Liver (tissue), 9 donors: ENCODE measurements around the gene RTL1. TPM values are rescaled to one million over a fixed set of nuclear protein-coding genes. Genes with fewer than 3 reads are reported as not detected.

Experiments
- DNase-seq: peaks from one replicate; pipeline ENCODE4 v3.0.0-alpha.2; 2017; ENCODE audit warnings: low spot score
- H3K27ac ChIP-seq, 2 donors: one replicate each; pipeline ENCODE4 v1.7.0; 2013; ENCODE audit warnings: inconsistent platforms in 2 of 2, low read length in 2 of 2, control low read depth in 1 of 2, low read depth in 1 of 2, mild to moderate bottlenecking in 1 of 2
- H3K27me3 ChIP-seq, 4 donors: one replicate each; pipeline versions ENCODE4 v1.6.1 to v1.7.0; 2013; ENCODE audit warnings: low read length in 3 of 4, inconsistent platforms in 1 of 4, mild to moderate bottlenecking in 1 of 4, moderate library complexity in 1 of 4; ENCODE audit not compliant: control insufficient read depth in 4 of 4, insufficient read depth in 4 of 4
- H3K36me3 ChIP-seq, 4 donors: one replicate each; pipeline versions ENCODE4 v1.6.1 to v1.7.0; 2013; ENCODE audit warnings: low read length in 3 of 4, mild to moderate bottlenecking in 3 of 4, low read depth in 1 of 4, moderate library complexity in 1 of 4; ENCODE audit not compliant: control insufficient read depth in 4 of 4, insufficient read depth in 3 of 4
- H3K4me1 ChIP-seq, 4 donors: one replicate each; pipeline versions ENCODE4 v1.6.1 to v1.7.0; 2013; ENCODE audit warnings: low read length in 3 of 4, mild to moderate bottlenecking in 3 of 4, moderate library complexity in 1 of 4; ENCODE audit not compliant: control insufficient read depth in 4 of 4, insufficient read depth in 4 of 4
- H3K4me3 ChIP-seq, 3 donors: one replicate each; pipeline versions ENCODE4 v1.6.1 to v1.7.0; 2013; ENCODE audit warnings: low read length in 3 of 3, control low read depth in 1 of 3, low read depth in 1 of 3, mild to moderate bottlenecking in 1 of 3
- H3K9ac ChIP-seq, 2 donors: one replicate each; pipeline ENCODE4 v1.7.0; 2013; ENCODE audit warnings: low read length in 2 of 2, mild to moderate bottlenecking in 2 of 2, moderate library complexity in 2 of 2, control low read depth in 1 of 2, low read depth in 1 of 2
- H3K9me3 ChIP-seq, 4 donors: one replicate each; pipeline versions ENCODE4 v1.6.1 to v1.7.0; 2013; ENCODE audit warnings: low read length in 3 of 4; ENCODE audit not compliant: control insufficient read depth in 4 of 4
- ATF3 ChIP-seq: IDR thresholded peaks from 2 replicates; pipeline ENCODE4 v1.6.1; 2016; ENCODE audit warnings: antibody characterized with exemption
- CTCF ChIP-seq: fragments of 150-350 bp; IDR thresholded peaks from 2 replicates; pipeline ENCODE4 v1.5.1; 2017; ENCODE audit warnings: improper control_type of control experiment, low read depth, low read length; ENCODE audit not compliant: missing input control
- EGR1 ChIP-seq, 2 donors: IDR thresholded peaks; 2 replicates each; pipeline ENCODE4 v1.6.1; 2016 to 2018; ENCODE audit warnings: antibody characterized with exemption in 2 of 2, low read depth in 2 of 2
- FOXA1 ChIP-seq: IDR thresholded peaks from 2 replicates; pipeline ENCODE4 v1.6.1; 2016; ENCODE audit warnings: antibody characterized with exemption
- FOXA2 ChIP-seq: IDR thresholded peaks from 2 replicates; pipeline ENCODE4 v1.6.1; 2016; ENCODE audit warnings: antibody characterized with exemption
- GABPA ChIP-seq, 2 donors: IDR thresholded peaks in 1 of 2; conservative IDR thresholded peaks in 1 of 2; 2 replicates each; pipeline ENCODE4 v1.6.1; 2016; ENCODE audit warnings: antibody characterized with exemption in 2 of 2, mild to moderate bottlenecking in 1 of 2, moderate library complexity in 1 of 2
- JUND ChIP-seq, 2 donors: IDR thresholded peaks; 2 replicates each; pipeline ENCODE4 v1.6.1; 2016; ENCODE audit warnings: antibody characterized with exemption in 2 of 2
- MAX ChIP-seq: IDR thresholded peaks from 2 replicates; pipeline ENCODE4 v1.6.1; 2016; ENCODE audit warnings: antibody characterized with exemption
- RAD21 ChIP-seq, 2 donors: IDR thresholded peaks; 2 replicates each; pipeline ENCODE4 v1.6.1; 2016; ENCODE audit warnings: antibody characterized with exemption in 2 of 2, mild to moderate bottlenecking in 2 of 2
- REST ChIP-seq: IDR thresholded peaks from 2 replicates; pipeline ENCODE4 v1.6.1; 2016; ENCODE audit warnings: antibody characterized with exemption, mild to moderate bottlenecking
- RXRA ChIP-seq, 2 donors: IDR thresholded peaks; 2 replicates each; pipeline ENCODE4 v1.6.1; 2017 to 2018; ENCODE audit warnings: antibody characterized with exemption in 2 of 2, mild to moderate bottlenecking in 1 of 2
- SP1 ChIP-seq: IDR thresholded peaks from 2 replicates; pipeline ENCODE4 v1.6.1; 2018; ENCODE audit warnings: antibody characterized with exemption, mild to moderate bottlenecking
- TAF1 ChIP-seq: conservative IDR thresholded peaks from 2 replicates; pipeline ENCODE4 v1.6.1; 2016; ENCODE audit warnings: antibody characterized with exemption, mild to moderate bottlenecking
- YY1 ChIP-seq: IDR thresholded peaks from 2 replicates; pipeline ENCODE4 v1.6.1; 2016; ENCODE audit warnings: antibody characterized with exemption, mild to moderate bottlenecking
- ZBTB33 ChIP-seq: IDR thresholded peaks from 2 replicates; pipeline ENCODE4 v1.6.1; 2016; ENCODE audit warnings: antibody characterized with exemption
- WGBS: extraction: QIAGEN DNeasy Blood & Tissue Kit; methylation state at CpG from one replicate; pipeline ENCODE4 v1.1.7; 2013; 5-methylcytosine and 5-hydroxymethylcytosine counted together
- polyA plus RNA-seq, 2 donors: library from polyadenylated mRNA; stranded (reverse) in 1 of 2; unstranded in 1 of 2; fragments of 200-250 nt in 1 of 2; fragments of >200 nt in 1 of 2; fragmentation: Nextera tagmentation in 1 of 2; extraction: Ambion mirVana in 1 of 2; gene quantifications; one replicate each; pipeline versions ENCODE4 v1.2.1 to v1.2.3, GENCODE V29; 2013 to 2015
- total RNA-seq, 2 donors: library from RNA; depleted of rRNA; stranded (reverse); fragments of >200 nt; gene quantifications; one replicate each; pipeline ENCODE4 v1.2.3, GENCODE V29; 2014
- donor health status: healthy.
- donor health status: healthy.
- donor health status: healthy.
- donor health status: healthy.
- donor health status: healthy.

Gene RTL1
- total and polyA plus RNA-seq, 4 donors: 0.04 to 0.05 TPM; not detected in 2

GRCh38 chr14:100834794-100835547 is 68.6 kb downstream of the RTL1 start:
- no peak for TF ChIP-seq JUND (IDR thresholded peaks at IDR 0.05)
- TF ChIP-seq YY1: no peak
- no peak for TF ChIP-seq EGR1 (IDR thresholded peaks at IDR 0.05; ENCODE audit: low read depth in 2 of 2)
- no peak for TF ChIP-seq TAF1
- TF ChIP-seq GABPA (IDR thresholded peaks at IDR 0.05 in 1 of 2, conservative IDR thresholded peaks at IDR 0.05 in 1 of 2): no peak
- no peak for TF ChIP-seq FOXA2
- TF ChIP-seq ATF3: no peak
- TF ChIP-seq SP1: no peak
- 78% methylated on average over 29 of the region's 29 CpGs for WGBS
- DNase-seq: no peak
- H3K4me3 ChIP-seq: no peak overlapping the region
- H3K27ac ChIP-seq: no peak overlapping the region
- no peaks in the 10 kb centered on the region for H3K9me3 ChIP-seq
- H3K9ac ChIP-seq: no peak overlapping the region
- H3K36me3 ChIP-seq: no peaks in the 10 kb centered on the region
- H3K4me1 ChIP-seq: no peaks in the 10 kb centered on the region
- no peaks in the 10 kb centered on the region for H3K27me3 ChIP-seq

GRCh38 chr14:100834082-100834793 is 69.3 kb downstream of the RTL1 start:
- DNase-seq: no peak
- Histone ChIP-seq H3K4me3 (no peak overlapping the region), H3K9me3 (no peaks in the 10 kb centered on the region), H3K27ac (no peak overlapping the region), H3K27me3 (no peaks in the 10 kb centered on the region), H3K4me1 (no peaks in the 10 kb centered on the region), H3K9ac (no peak overlapping the region), H3K36me3 (no peaks in the 10 kb centered on the region)
- 84% methylated on average over 15 of the region's 15 CpGs for WGBS
- no peak for TF ChIP-seq ATF3
- TF ChIP-seq EGR1 (IDR thresholded peaks at IDR 0.05; ENCODE audit: low read depth in 2 of 2): no peak
- no peak for TF ChIP-seq JUND (IDR thresholded peaks at IDR 0.05)
- no peak for TF ChIP-seq CTCF

GRCh38 chr14:100832311-100832960 is 71.1 kb downstream of the RTL1 start:
- no peaks in the 10 kb centered on the region for H3K36me3 ChIP-seq
- H3K9me3 ChIP-seq: peaks cover 0 to 4% (median 0%) of the 10 kb centered on the region in 4 donors
- no peaks in the 10 kb centered on the region for H3K4me1 ChIP-seq
- WGBS: 82% methylated on average over 21 of the region's 21 CpGs
- DNase-seq: no peak
- no peak overlapping the region for H3K4me3 ChIP-seq
- no peak overlapping the region for H3K9ac ChIP-seq
- no peak overlapping the region for H3K27ac ChIP-seq
- H3K27me3 ChIP-seq: no peaks in the 10 kb centered on the region
- TF ChIP-seq MAX: no peak
- TF ChIP-seq RAD21 (IDR thresholded peaks at IDR 0.05): no peak
- no peak for TF ChIP-seq FOXA1
- no peak for TF ChIP-seq EGR1 (IDR thresholded peaks at IDR 0.05; ENCODE audit: low read depth in 2 of 2)
- no peak for TF ChIP-seq JUND (IDR thresholded peaks at IDR 0.05)
- TF ChIP-seq REST: no peak
- TF ChIP-seq FOXA2: no peak
- no peak for TF ChIP-seq ZBTB33
- TF ChIP-seq TAF1: no peak
- no peak for TF ChIP-seq RXRA (IDR thresholded peaks at IDR 0.05)
